Measurements from ENCODE around the gene MAK.
"Not testable (repeated sequence)": the region's sequence is repeated elsewhere in the genome, so short reads cannot be mapped to it uniquely, and the experiment has no call there.

Gene MAK

GRCh38 chr6:10791673-10792072 is 46.7 kb downstream of the MAK start:
- DNase-seq (ENCODE audit: low spot score), result no peak

- DNase-seq (ENCODE audit: low spot score), result no peak
Measured at GRCh38 chr6:10779076-10779475, 59.3 kb downstream of the MAK start.

GRCh38 chr6:10778230-10778629 is 60.1 kb downstream of the MAK start:
- DNase-seq (ENCODE audit: low spot score), result no peak

GRCh38 chr6:10771371-10771894 is 66.9 kb downstream of the MAK start:
- no peak for DNase-seq (ENCODE audit: low spot score)

GRCh38 chr6:10769419-10769818 is 68.9 kb downstream of the MAK start:
- no peak for DNase-seq (ENCODE audit: low spot score)

- no peak for DNase-seq (ENCODE audit: low spot score)
Measured at GRCh38 chr6:10763006-10763405, 75.3 kb downstream of the MAK start.

- peak; percentile 53 for DNase-seq (ENCODE audit: low spot score)
Measured at GRCh38 chr6:10759884-10760329, 78.4 kb downstream of the MAK start.

GRCh38 chr6:10759312-10759839 is 79.0 kb downstream of the MAK start:
- peak; percentile 63 for DNase-seq (ENCODE audit: low spot score)

GRCh38 chr6:10756085-10756484 is 82.3 kb downstream of the MAK start:
- DNase-seq (ENCODE audit: low spot score), result no peak

GRCh38 chr6:10751757-10752156 is 86.6 kb downstream of the MAK start:
- not testable (repeated sequence) for DNase-seq (ENCODE audit: low spot score)

GRCh38 chr6:10750568-10750967 is 87.8 kb downstream of the MAK start:
- not testable (repeated sequence) for DNase-seq (ENCODE audit: low spot score)

- no peak for DNase-seq (ENCODE audit: low spot score)
Measured at GRCh38 chr6:10749734-10750133, 88.6 kb downstream of the MAK start.

- peak; percentile 100 for DNase-seq (ENCODE audit: low spot score)
Measured at GRCh38 chr6:10747251-10747972, 90.9 kb downstream of the MAK start, which contains the start of gene TMEM14B. Gene TMEM14B (plus strand): TSS chr6:10747805. CDS start chr6:10749246, 1,441 bp downstream.

GRCh38 chr6:10746915-10747250 is 91.5 kb downstream of the MAK start:
- no peak for DNase-seq (ENCODE audit: low spot score)

GRCh38 chr6:10745116-10745515 is 93.2 kb downstream of the MAK start:
- DNase-seq (ENCODE audit: low spot score), result no peak

GRCh38 chr6:10743515-10743914 is 94.8 kb downstream of the MAK start:
- DNase-seq (ENCODE audit: low spot score), result no peak

GRCh38 chr6:10742251-10742650 is 96.1 kb downstream of the MAK start:
- no peak for DNase-seq (ENCODE audit: low spot score)

GRCh38 chr6:10741643-10742042 is 96.7 kb downstream of the MAK start:
- DNase-seq (ENCODE audit: low spot score), result not testable (repeated sequence)

- no peak for DNase-seq (ENCODE audit: low spot score)
Measured at GRCh38 chr6:10740061-10740460, 98.3 kb downstream of the MAK start.

- DNase-seq (ENCODE audit: low spot score), result no peak
Measured at GRCh38 chr6:10736731-10737130, 101.6 kb downstream of the MAK start.

GRCh38 chr6:10733863-10734262 is 104.5 kb downstream of the MAK start:
- no peak for DNase-seq (ENCODE audit: low spot score)

GRCh38 chr6:10733151-10733715 is 105.1 kb downstream of the MAK start:
- no peak for DNase-seq (ENCODE audit: low spot score)

GRCh38 chr6:10730254-10730653 is 108.1 kb downstream of the MAK start:
- DNase-seq (ENCODE audit: low spot score), result no peak
